Measurements from ENCODE around the gene C6orf89.

DNA sequence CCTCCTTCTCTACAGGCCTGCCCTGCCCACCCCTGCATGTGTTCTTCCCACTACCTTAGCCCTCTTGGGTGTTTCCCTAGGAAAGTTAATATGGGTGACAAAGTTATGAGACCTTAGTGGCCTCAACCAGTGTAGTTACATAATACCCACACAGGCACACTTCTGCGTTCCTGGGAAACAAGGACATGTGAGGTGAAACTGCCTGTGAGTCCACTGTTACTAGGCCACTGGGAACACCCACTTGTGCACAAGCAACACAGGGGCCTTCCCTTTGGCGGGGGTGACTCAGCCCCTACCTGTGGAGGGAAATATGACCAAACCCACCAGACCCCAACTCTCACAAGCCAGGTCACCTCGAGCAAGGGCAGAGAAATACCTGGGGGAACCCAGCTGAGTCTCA, 81.5 kb downstream of the C6orf89 start:
- no peak for TF ChIP-seq EZH2phosphoT487 (IDR thresholded peaks at IDR 0.05; ENCODE audit: borderline replicate concordance)
- TF ChIP-seq, protein P1, sequence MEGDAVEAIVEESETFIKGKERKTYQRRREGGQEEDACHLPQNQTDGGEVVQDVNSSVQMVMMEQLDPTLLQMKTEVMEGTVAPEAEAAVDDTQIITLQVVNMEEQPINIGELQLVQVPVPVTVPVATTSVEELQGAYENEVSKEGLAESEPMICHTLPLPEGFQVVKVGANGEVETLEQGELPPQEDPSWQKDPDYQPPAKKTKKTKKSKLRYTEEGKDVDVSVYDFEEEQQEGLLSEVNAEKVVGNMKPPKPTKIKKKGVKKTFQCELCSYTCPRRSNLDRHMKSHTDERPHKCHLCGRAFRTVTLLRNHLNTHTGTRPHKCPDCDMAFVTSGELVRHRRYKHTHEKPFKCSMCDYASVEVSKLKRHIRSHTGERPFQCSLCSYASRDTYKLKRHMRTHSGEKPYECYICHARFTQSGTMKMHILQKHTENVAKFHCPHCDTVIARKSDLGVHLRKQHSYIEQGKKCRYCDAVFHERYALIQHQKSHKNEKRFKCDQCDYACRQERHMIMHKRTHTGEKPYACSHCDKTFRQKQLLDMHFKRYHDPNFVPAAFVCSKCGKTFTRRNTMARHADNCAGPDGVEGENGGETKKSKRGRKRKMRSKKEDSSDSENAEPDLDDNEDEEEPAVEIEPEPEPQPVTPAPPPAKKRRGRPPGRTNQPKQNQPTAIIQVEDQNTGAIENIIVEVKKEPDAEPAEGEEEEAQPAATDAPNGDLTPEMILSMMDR (conservative IDR thresholded peaks at IDR 0.05; ENCODE audit: low read length) = no peak

All from Loucy (cell line).